ENCODE data around the gene SYT12. TPM values are rescaled to one million over a fixed set of nuclear protein-coding genes. Genes with fewer than 3 reads are reported as not detected.

SYT12 gene
- polyA plus RNA-seq, 1 donor from 2014 or later, result 2.3 TPM

- Histone ChIP-seq H3K4me2 (ENCODE audit: low read length) (no peak overlapping the region), H3K36me3 (ENCODE audit: insufficient read depth, low read length) (no peaks in the 10 kb centered on the region), H3K9me3 (ENCODE audit: low read length) (no peaks in the 10 kb centered on the region), H3K27me3 (ENCODE audit: insufficient read depth, low read depth, low read length) (no peaks in the 10 kb centered on the region), H4K20me1 (ENCODE audit: insufficient read depth) (no peaks in the 10 kb centered on the region), H3K79me2 (replicated peaks; ENCODE audit: insufficient read depth, low read length) (no peaks in the 10 kb centered on the region), H3K9me2 (ENCODE audit: insufficient read depth, low read length) (no peaks in the 10 kb centered on the region), H3K27ac (ENCODE audit: low read length) (no peak overlapping the region), H3K9ac (ENCODE audit: low read length) (no peak overlapping the region), H3F3A (ENCODE audit: insufficient read depth, low read length, poor library complexity, severe bottlenecking) (no peaks in the 10 kb centered on the region), H2AFZ (ENCODE audit: low read depth, low read length) (no peak overlapping the region), H3K4me3 (ENCODE audit: low read length) (no peak overlapping the region)
- TF ChIP-seq EZH2 (IDR thresholded peaks at IDR 0.05; ENCODE audit: borderline replicate concordance, insufficient read depth, low read length, poor library complexity, severe bottlenecking), result no peak
- no peak for TF ChIP-seq MXI1 (conservative IDR thresholded peaks at IDR 0.05; ENCODE audit: poor library complexity, severe bottlenecking)
These were observed 39.8 kb downstream of the SYT12 start for GRCh38 chr11:67062526-67063373.

- H3K36me3 ChIP-seq (ENCODE audit: insufficient read depth, low read length), result no peaks in the 10 kb centered on the region
- no peak overlapping the region for H3K9ac ChIP-seq (ENCODE audit: low read length)
- no peak overlapping the region for H3K27ac ChIP-seq (ENCODE audit: low read length)
- H3K79me2 ChIP-seq (replicated peaks; ENCODE audit: insufficient read depth, low read length), result no peaks in the 10 kb centered on the region
- no peaks in the 10 kb centered on the region for H3K9me2 ChIP-seq (ENCODE audit: insufficient read depth, low read length)
- no peaks in the 10 kb centered on the region for H3K9me3 ChIP-seq (ENCODE audit: low read length)
- no peak overlapping the region for H3K4me3 ChIP-seq (ENCODE audit: low read length)
- TF ChIP-seq REST (IDR thresholded peaks at IDR 0.05; ENCODE audit: borderline replicate concordance) (no peak), POLR2AphosphoS5 (IDR thresholded peaks at IDR 0.05) (no peak), EZH2 (IDR thresholded peaks at IDR 0.05; ENCODE audit: borderline replicate concordance, insufficient read depth, low read length, poor library complexity, severe bottlenecking) (no peak), SMC3 (conservative IDR thresholded peaks at IDR 0.05; ENCODE audit: poor library complexity) (no peak), MXI1 (conservative IDR thresholded peaks at IDR 0.05; ENCODE audit: poor library complexity, severe bottlenecking) (no peak), TAF1 (IDR thresholded peaks at IDR 0.05; ENCODE audit: low read depth) (no peak), RAD21 (conservative IDR thresholded peaks at IDR 0.05) (no peak), EP300 (conservative IDR thresholded peaks at IDR 0.05; ENCODE audit: poor library complexity, severe bottlenecking) (no peak), CTCF (IDR thresholded peaks at IDR 0.05; ENCODE audit: poor library complexity, severe bottlenecking) (no peak)
- H4K20me1 ChIP-seq (ENCODE audit: insufficient read depth), result no peaks in the 10 kb centered on the region
- H3F3A ChIP-seq (ENCODE audit: insufficient read depth, low read length, poor library complexity, severe bottlenecking), result no peaks in the 10 kb centered on the region
- H3K27me3 ChIP-seq (ENCODE audit: insufficient read depth, low read depth, low read length), result no peaks in the 10 kb centered on the region
- H3K4me2 ChIP-seq (ENCODE audit: low read length), result no peak overlapping the region
- no peak overlapping the region for H2AFZ ChIP-seq (ENCODE audit: low read depth, low read length)
These were observed 43.4 kb downstream of the SYT12 start for GRCh38 chr11:67066333-67066709.

All from neural cell (in vitro differentiated cells).